Medulla oblongata (tissue), 1 donor: ENCODE results near the gene TRAPPC3.
A peak's percentile ranks its signal among the peaks of the same experiment; 100 is the strongest.
"Not testable (repeated sequence)": the region's sequence is repeated elsewhere in the genome, so short reads cannot be mapped to it uniquely, and the experiment has no call there.

Experiments used
- DNase-seq: peaks from one replicate; pipeline ENCODE4 v3.0.0-alpha.2; 2015; ENCODE audit errors: extremely low spot score

TRAPPC3 gene

DNA sequence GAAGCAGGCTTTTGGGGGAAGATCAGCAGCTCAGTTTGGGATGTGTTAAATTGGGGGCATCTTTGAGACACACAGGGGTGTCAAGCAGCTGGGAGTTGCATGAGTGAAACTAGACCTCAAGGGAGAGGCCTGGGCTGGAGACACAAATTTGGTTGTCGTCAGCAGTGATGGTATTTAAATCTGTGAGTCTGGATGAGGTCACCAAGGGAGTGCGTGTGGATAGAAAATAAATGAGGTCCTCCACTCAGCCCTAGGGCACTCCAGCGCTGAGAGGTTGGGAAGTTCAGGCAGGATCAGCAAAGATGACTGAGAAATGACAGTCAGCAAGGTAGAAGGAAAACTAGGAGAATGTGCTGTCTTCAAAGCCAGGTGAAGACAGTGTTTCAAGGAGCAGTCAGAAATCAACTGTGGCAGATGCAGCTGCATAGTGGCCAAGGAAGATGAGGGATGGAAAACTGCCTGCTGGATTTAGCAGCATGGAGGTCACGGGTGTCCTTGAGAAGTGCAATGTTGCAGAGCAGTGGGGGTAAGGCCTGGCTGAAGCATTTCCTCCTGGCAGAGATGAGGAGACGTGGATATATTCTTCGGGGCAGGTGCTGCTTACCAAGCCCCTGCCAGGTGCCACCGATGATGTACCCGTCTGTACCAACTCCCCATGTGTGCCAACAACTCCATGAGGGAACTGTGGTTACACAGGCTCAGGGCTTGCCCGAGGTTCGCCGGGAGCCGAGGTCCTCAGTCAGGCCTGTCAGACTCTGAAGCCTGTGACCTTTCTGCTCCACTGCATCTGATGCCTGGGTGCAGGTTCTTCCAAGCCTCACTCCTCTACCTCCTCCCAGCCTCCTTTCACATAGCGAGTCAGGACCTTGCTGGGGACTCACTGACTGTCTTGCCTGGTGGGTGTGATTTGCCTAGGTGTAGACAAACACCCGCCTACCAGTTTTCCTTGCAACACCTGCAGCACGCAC is 17.9 kb upstream of the TRAPPC3 start:
- DNase-seq, result no peak

DNA sequence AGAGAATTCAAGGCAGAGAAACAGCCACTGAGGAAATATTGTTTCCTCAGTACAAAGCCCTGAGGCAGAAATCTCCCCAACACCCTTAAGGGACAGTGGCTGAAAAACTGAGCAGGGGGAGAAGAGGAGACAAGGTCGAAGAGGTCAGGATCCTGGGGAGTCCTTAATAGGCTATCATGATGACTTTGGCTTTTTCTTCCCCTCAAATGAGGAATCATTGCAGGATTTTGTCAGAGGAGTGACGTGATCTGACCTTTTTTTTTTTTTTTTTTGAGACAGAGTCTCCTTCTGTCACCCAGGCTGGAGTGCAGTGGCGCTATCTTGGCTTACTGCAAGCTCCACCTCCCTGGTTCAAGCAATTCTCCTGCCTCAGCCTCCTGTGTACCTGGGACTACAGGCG is 16.9 kb upstream of the TRAPPC3 start:
- no peak for DNase-seq

DNA sequence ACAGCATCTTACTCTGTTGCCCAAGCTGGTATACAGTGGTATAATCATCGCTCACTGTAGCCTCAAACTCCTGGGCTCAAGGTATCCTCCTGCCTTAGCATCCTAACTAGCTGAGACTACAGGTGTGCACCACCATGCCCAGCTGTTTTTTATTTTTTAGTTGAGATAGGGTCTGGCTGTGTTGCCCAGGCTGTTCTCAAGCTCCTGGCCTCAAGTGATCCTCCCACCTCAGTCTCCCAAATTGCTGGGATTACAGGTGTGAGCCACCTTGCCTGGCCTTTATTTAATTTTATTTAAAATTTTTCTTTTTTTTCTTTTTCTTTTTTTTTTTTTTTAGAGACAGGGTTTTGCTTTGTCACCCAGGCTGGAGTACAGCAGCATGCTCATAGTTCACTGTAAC is 15.9 kb upstream of the TRAPPC3 start:
- no peak for DNase-seq

DNA sequence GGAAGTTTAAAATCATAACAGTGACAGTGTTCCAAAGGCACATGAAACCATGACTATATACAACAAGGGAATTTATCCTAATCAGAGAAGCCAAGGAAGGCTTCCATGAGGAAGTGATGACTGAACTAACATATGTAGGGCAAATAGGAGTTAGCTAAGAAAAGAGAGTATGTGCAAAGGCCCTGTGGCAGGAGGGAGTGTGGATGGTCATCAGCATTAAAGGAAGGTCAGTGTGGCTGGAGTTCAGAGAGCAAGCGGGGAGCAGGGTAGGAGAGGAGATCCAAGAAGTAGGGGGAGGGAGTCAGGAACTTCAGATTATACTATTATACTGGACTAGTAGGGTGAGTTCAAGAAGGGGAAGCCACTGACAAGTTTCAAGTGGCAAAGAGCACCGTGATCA is 15.1 kb upstream of the TRAPPC3 start:
- DNase-seq, result no peak

GRCh38 chr1:36163426-36163825 is 14.1 kb upstream of the TRAPPC3 start:
- DNase-seq, result no peak

DNA sequence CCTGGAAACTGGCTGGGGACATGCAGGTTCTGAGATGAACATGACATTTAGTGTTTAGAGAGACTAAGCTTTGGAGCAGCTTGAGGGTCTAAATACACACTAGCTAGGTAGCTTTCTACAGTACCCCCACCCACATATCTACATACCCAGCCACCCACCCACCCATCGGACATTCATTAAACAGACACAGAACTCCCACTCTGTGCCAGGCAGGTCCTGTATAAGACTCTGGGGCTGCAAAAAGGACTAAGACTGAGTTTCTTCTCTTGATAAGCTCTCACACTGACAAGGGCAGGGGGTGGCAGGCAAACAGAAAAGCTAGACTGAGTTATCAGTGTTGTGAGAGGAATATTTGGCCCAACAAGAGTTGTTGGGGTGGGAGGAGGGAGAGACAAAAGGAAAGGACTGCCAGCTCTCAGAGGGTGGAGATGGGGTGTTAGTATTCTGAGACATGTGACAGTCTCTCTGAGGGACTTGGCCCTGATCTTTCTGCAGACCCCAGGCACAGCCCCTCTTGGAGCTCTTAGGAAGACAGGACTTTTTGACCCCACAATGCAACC is 13.5 kb upstream of the TRAPPC3 start:
- no peak for DNase-seq

GRCh38 chr1:36161641-36162531 is 12.6 kb upstream of the TRAPPC3 start:
- peak; percentile 69 for DNase-seq

DNA sequence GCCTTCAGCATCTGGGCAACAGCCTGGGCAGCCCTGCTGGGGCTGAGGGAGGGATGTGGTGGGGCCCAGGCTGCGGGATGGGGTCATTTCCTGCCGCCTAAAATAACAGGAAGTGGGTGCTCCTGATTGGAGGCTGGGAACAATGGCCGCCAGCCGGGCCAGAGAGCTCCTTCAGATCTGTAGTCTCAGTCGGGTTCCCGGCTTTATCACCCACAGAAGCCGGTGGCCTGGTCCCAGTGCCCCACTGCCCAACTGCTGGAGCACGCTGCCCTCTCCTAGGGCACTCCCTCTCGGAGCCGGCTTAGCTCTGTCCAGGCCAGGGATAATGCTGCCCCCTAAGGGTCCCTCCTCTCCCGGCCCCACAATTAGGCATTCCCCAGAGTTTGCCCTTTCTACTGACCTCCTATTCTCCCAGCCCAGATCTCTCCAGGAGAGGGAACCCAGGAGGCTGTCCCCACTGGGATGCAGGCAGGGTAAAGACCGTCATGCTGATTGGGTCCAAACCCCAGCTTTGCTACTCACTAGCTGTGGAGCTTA is 11.7 kb upstream of the TRAPPC3 start:
- peak; percentile 61 for DNase-seq

GRCh38 chr1:36160388-36160948 is 11.2 kb upstream of the TRAPPC3 start:
- no peak for DNase-seq

DNA sequence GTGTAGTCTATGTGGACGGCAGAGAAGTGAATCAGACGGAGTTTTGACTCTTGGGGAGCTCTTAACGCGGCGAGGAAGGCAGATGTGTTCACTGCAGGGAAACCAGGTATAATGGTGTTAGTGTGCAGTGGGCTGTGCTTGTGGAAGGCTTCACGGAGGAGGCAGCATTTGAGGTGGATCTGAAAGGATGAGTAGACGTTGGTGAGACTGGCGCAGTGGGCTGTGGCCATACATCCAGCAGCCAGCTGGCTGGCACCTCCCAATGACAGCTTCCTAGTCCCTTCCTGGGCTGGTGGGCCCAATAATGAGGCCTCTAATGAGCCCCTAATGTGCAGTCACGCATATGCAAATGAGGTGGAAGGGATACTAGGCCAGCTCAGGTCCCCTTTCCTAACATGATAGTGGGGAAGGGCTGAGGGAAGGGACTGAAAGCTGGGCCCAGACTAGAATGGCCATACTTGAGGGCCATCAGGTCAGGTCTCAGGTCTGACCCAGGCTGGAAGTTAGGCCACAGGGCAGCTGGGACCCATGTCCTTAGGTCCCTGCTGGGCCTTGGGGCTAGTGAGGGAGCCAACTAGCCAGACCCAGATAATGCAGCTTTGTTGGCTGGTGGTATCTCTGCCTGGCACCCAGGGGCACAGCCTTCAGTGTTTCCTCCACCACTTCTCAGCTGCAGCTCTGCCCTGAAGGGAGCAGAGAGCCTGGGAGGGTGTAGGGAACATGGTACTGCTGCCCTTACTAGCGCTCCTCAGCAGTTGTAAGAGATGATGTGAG is 10.5 kb upstream of the TRAPPC3 start:
- DNase-seq, result peak; percentile 89

DNA sequence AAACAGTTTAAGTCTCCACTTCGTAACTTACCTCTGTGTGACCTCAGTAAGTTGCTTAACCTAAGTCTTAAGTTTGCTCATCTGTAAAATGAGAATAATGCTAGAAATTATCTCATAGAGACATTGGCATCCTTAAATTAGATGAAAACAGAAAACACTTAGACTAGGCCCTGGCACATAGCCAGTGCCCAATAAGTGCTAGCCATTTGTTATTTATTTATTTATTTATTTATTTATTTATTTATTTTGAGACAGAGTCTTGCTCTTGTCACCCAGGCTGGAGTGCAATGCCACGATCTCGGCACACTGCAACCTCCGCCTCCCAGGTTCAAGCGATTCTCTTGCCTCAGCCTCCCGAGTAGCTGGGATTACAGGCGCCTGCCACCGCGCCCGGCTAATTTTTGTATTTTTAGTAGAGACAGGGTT is 9.6 kb upstream of the TRAPPC3 start:
- not testable (repeated sequence) for DNase-seq

DNA sequence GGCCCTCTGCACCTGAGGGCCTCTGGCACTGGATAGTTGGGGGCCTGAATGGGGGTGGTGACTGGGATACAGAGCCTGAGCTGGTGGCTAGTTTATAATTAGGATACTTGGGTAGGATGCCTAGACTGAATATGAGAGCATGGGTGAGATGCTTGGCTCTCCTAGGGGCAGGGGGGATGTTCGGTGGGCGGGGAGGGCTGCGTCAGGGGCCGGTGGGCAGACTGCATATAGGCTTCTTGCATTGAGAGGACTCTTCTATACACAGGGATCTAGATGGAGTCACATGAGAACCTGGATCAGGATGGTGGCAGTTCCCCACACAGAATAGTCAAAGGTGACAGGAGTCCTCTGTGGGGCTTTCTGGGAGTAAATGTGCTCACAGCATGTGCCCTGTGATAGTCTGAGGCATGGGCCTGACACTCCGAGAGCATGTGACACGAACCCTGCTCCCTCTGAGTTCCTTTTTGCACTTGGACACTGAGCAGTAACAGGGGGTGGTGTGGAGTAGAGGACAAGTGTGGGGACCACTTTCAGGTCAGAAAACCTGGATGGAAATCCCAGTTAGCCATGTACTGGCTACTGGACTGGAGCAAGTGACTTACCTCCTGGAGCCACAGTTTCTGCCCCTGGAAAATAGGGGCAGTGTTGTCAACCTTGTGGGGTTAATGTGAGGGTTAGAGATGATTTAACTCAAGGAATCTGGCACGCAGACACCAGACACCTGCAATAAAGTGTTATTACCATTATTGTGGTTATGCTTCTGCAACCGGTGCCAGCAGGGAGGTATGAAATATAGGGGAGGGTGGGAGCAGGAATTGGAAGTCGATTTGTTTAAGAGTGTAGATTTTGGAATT is 8.9 kb upstream of the TRAPPC3 start:
- DNase-seq, result peak; percentile 79

- peak; percentile 58 for DNase-seq
These were observed 8.0 kb upstream of the TRAPPC3 start for GRCh38 chr1:36157115-36157903.

- peak; percentile 88 for DNase-seq
These were observed 7.2 kb upstream of the TRAPPC3 start for GRCh38 chr1:36156329-36157114.

DNA sequence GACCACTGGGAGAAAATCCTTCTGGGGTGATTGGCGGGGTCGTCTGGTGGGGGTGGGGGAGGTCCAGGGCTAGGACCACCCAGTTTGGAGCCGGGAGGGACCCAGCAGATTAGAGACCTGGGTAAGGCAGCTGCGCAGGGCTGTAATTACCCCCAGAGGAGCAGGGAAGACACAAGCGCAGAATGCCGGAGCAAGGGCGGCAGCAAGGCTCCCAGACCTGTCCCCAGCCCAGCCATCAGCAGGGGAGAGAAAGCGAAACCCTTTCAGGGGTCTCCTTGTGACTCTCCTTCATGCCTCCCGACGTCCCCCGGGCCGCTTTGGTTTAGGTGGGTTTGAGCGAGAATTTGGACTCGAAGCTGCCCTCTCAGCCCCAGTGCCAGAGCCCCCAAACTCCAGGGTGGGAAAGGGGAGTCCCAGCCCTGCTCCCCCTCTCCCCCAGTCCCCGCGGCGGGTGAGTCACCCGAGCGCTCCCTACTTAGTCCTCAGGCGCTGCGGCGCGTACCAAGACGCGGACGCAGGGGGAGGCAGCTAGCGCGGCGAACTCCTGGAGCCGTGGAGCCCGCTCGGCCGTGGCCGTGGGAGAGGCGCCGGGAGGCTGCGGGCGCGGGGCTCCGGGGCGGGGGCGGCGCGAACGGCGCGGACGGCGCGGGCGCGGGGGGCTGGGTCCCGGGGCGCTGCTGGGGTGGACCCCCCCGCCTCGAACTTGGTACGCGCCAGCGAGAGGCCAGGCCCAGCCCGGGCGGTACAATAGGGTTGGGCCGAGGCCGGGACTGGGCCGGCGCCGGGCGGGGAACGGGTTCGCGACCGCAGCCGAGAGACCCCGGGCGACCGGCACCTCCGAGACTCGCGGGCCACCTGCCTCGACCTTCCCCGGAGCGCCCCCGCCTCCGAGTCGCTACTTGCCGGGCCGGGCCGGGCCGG is 6.4 kb upstream of the TRAPPC3 start, which contains the start of gene MAP7D1:
Gene MAP7D1, plus strand, starts transcription at position 753 of the 921 bp plus-strand sequence. CDS start 258 bp downstream, outside the sequence.
- DNase-seq, result peak; percentile 92

DNA sequence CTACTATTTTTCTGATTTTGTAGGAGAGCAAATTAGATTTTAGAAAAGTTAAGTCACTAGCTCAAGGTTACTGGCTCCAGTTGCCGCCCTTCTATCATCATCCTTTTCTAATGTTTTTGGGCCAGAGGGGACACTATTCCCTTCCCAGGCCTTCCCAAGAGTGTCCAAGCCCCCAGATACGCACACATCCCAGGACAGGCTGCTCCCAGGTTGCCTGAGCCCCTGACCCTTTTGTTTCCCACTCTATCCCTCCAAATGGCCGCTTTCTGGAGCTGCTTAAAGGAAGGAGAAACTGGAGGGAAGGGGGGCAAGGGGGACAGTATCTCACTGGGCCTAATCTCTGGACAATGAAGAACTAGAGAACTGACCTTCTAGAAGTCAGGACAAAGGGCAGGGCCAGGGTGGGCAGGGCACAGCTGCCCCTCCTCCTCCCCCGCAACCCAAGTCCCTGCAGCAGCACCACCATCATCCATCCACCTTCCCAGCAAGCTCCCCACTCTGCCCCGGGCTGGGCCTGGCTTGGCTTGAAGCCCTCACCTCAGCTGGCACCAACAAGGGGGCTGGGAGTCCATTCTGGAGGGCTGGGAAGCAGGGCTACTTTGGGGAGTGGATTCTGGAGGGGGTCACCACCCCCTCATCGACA is 5.6 kb upstream of the TRAPPC3 start:
- no peak for DNase-seq
